ENCODE results near the gene TRIM34. TPM values are rescaled to one million over a fixed set of nuclear protein-coding genes. Genes with fewer than 3 reads are reported as not detected.

The TRIM34 gene
- polyA plus RNA-seq, 2 of the 4 experiments (the other 2 are of a cell fraction): 6.8 to 15.2 TPM

- Histone ChIP-seq H3K9me3 (no peaks in the 10 kb centered on the region), H3K4me2 (no peak overlapping the region), H3K27ac (no peak overlapping the region), H3K4me1 (no peaks in the 10 kb centered on the region), H3K4me3 (no peak overlapping the region)
- TF ChIP-seq GATA3 (IDR thresholded peaks at IDR 0.05; ENCODE audit: borderline replicate concordance) (no peak), ZFP36 (IDR thresholded peaks at IDR 0.05; ENCODE audit: borderline replicate concordance, partially characterized antibody) (no peak), CBX8 (IDR thresholded peaks at IDR 0.05) (no peak), FOSL2 (IDR thresholded peaks at IDR 0.05) (no peak), FOSL2 (CRISPR knock-in tag; IDR thresholded peaks at IDR 0.05) (no peak), RARB (CRISPR knock-in tag; IDR thresholded peaks at IDR 0.05) (no peak), HOXB5 (CRISPR knock-in tag; IDR thresholded peaks at IDR 0.05) (no peak), BHLHE40 (IDR thresholded peaks at IDR 0.05; ENCODE audit: low read depth, low read length) (no peak), ZSCAN20 (CRISPR knock-in tag; IDR thresholded peaks at IDR 0.05) (no peak), PBX3 (IDR thresholded peaks at IDR 0.05) (no peak), CHD2 (IDR thresholded peaks at IDR 0.05; ENCODE audit: low read length, partially characterized antibody) (no peak), HES2 (IDR thresholded peaks at IDR 0.05) (no peak), CBX2 (IDR thresholded peaks at IDR 0.05; ENCODE audit: borderline replicate concordance, low read depth) (no peak), RAD21 (conservative IDR thresholded peaks at IDR 0.05 in 1 of 2, IDR thresholded peaks at IDR 0.05 in 1 of 2) (no peak), NR3C1 (IDR thresholded peaks at IDR 0.05) (no peak), ZC3H11A (IDR thresholded peaks at IDR 0.05) (no peak), NPAS2 (CRISPR knock-in tag; IDR thresholded peaks at IDR 0.05; ENCODE audit: borderline replicate concordance) (no peak)
- DNase-seq (ENCODE audit: low read depth in 1 of 2, low spot score in 1 of 2) (peak in 1 of 2 experiments; percentile 3), FAIRE-seq (no peak), ATAC-seq (peak in 1 of 2 experiments; percentile 61; a peak in 2 of 6 replicates)
- CTCF ChIA-PET: interaction anchor here (0.9 kb wide), 1 partner anchor 182 kb away, joined by 3 read pairs; no protein-coding TSS in a partner anchor
- 87% methylated on average over 5 of the region's 5 CpGs for whole genome bisulfite sequencing (ENCODE audit: missing lambda C conversion rate)
- POLR2A ChIA-PET: no interaction called here
Observed at GRCh38 chr11:5658318-5658717, 33.5 kb downstream of the TRIM34 start.

GRCh38 chr11:5663511-5663910 is 38.7 kb downstream of the TRIM34 start:
- TF ChIP-seq JUN (IDR thresholded peaks at IDR 0.05) (no peak), NFE2L2 (conservative IDR thresholded peaks at IDR 0.05; ENCODE audit: low read length) (no peak), RARB (CRISPR knock-in tag; IDR thresholded peaks at IDR 0.05) (no peak), CTCF (IDR thresholded peaks at IDR 0.05) (no peak), JUNB (IDR thresholded peaks at IDR 0.05) (no peak), SREBF2 (IDR thresholded peaks at IDR 0.05) (no peak), TP53 (CRISPR knock-in tag; IDR thresholded peaks at IDR 0.05) (no peak), FOSB (CRISPR knock-in tag; IDR thresholded peaks at IDR 0.05) (no peak)
- H3K9me3 ChIP-seq: no peaks in the 10 kb centered on the region
- POLR2A ChIA-PET: no interaction called here
- no peak overlapping the region for H3K27ac ChIP-seq
- CTCF ChIA-PET: no interaction called here
- DNase-seq (ENCODE audit: low read depth in 1 of 2, low spot score in 1 of 2) (no peak), FAIRE-seq (no peak), ATAC-seq (no peak)
- no peak overlapping the region for H3K4me3 ChIP-seq
- H3K4me1 ChIP-seq: no peaks in the 10 kb centered on the region
- WGBS (ENCODE audit: missing lambda C conversion rate): 93% methylated on average over 2 of the region's 2 CpGs
- H3K4me2 ChIP-seq: no peak overlapping the region

GRCh38 chr11:5665051-5665570 is 40.3 kb downstream of the TRIM34 start:
- Histone ChIP-seq H3K9me3 (no peaks in the 10 kb centered on the region), H3K4me1 (no peaks in the 10 kb centered on the region), H3K27ac (no peak overlapping the region), H3K4me2 (no peak overlapping the region), H3K4me3 (no peak overlapping the region)
- WGBS (ENCODE audit: missing lambda C conversion rate): 94% methylated on average over 4 of the region's 4 CpGs
- no peak for ATAC-seq
- ChIA-PET CTCF (no interaction called here), POLR2A (no interaction called here)
- no peak for DNase-seq (ENCODE audit: low read depth in 1 of 2, low spot score in 1 of 2)
- no peak for FAIRE-seq
- no peak for TF ChIP-seq RNF2 (IDR thresholded peaks at IDR 0.05; ENCODE audit: borderline replicate concordance, low read depth)
- no peak for TF ChIP-seq REST (IDR thresholded peaks at IDR 0.05)
- TF ChIP-seq NFE2L2 (conservative IDR thresholded peaks at IDR 0.05; ENCODE audit: low read length): no peak
- no peak for TF ChIP-seq KDM1A (IDR thresholded peaks at IDR 0.05; ENCODE audit: low read depth)
- no peak for TF ChIP-seq ZFP36 (IDR thresholded peaks at IDR 0.05; ENCODE audit: borderline replicate concordance, partially characterized antibody)
- no peak for TF ChIP-seq RARB (CRISPR knock-in tag; IDR thresholded peaks at IDR 0.05)
- no peak for TF ChIP-seq HES2 (IDR thresholded peaks at IDR 0.05)
- TF ChIP-seq SREBF2 (IDR thresholded peaks at IDR 0.05): no peak
- no peak for TF ChIP-seq E2F6 (IDR thresholded peaks at IDR 0.05; ENCODE audit: borderline replicate concordance, low read depth)
